ENCODE measurements around the gene PLPPR1.

The PLPPR1 gene

DNA sequence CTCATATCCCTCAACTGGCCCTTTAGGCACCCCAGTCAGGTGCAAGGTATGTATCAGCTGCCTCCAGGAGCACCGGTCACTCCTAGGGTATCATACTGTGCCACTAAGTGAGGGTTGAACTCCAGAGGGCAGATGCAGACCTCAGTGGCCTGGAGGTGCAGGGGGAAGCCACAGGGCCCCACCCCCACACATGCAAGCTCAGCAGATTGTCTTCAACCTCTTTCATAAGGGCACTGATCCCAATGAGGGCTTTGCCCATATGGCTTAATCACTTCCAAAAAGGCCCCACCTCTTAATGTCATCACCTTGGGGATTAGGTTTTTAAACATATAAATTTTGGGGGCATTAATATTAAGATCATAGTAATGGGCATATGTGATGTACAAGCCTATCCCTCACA lies 328.1 kb downstream of the PLPPR1 start:
- no peaks in the 10 kb centered on the region for H3K9me3 ChIP-seq (ENCODE audit: insufficient read depth, low read length)
- no peaks in the 10 kb centered on the region for H3K79me2 ChIP-seq (ENCODE audit: insufficient read depth, low read length)
- TF ChIP-seq CTCF (IDR thresholded peaks at IDR 0.05; ENCODE audit: insufficient read depth, low read length, poor library complexity, severe bottlenecking), result no peak
- TF ChIP-seq EZH2phosphoT487 (conservative IDR thresholded peaks at IDR 0.05; ENCODE audit: low read length), result no peak
- H2AFZ ChIP-seq (ENCODE audit: low read depth, low read length, severe bottlenecking), result no peak overlapping the region
- no peak overlapping the region for H3K4me3 ChIP-seq (ENCODE audit: insufficient read depth, low read length, poor library complexity, severe bottlenecking)
- no peak overlapping the region for H3K4me2 ChIP-seq (ENCODE audit: low read depth, low read length, poor library complexity, severe bottlenecking)
- H3K9me2 ChIP-seq (replicated peaks; ENCODE audit: insufficient read depth, low read length), result no peaks in the 10 kb centered on the region
- no peaks in the 10 kb centered on the region for H3K27me3 ChIP-seq (ENCODE audit: low read length)
- H3K36me3 ChIP-seq (ENCODE audit: low read length), result no peaks in the 10 kb centered on the region
- H3K27ac ChIP-seq (ENCODE audit: low read depth, low read length), result no peak overlapping the region
- no peak overlapping the region for H3K9ac ChIP-seq (ENCODE audit: low read length)
- no peaks in the 10 kb centered on the region for H4K20me1 ChIP-seq (ENCODE audit: low read depth, low read length)
- no peaks in the 10 kb centered on the region for H3F3A ChIP-seq (ENCODE audit: insufficient read depth)

- Histone ChIP-seq H3K4me3 (ENCODE audit: insufficient read depth, low read length, poor library complexity, severe bottlenecking) (no peak overlapping the region), H3K27ac (ENCODE audit: low read depth, low read length) (no peak overlapping the region), H3K9me3 (ENCODE audit: insufficient read depth, low read length) (no peaks in the 10 kb centered on the region), H3K9me2 (replicated peaks; ENCODE audit: insufficient read depth, low read length) (no peaks in the 10 kb centered on the region), H3K9ac (ENCODE audit: low read length) (no peak overlapping the region), H3K27me3 (ENCODE audit: low read length) (no peaks in the 10 kb centered on the region), H3F3A (ENCODE audit: insufficient read depth) (no peaks in the 10 kb centered on the region), H3K4me2 (ENCODE audit: low read depth, low read length, poor library complexity, severe bottlenecking) (no peak overlapping the region), H4K20me1 (ENCODE audit: low read depth, low read length) (no peaks in the 10 kb centered on the region), H2AFZ (ENCODE audit: low read depth, low read length, severe bottlenecking) (no peak overlapping the region), H3K79me2 (ENCODE audit: insufficient read depth, low read length) (no peaks in the 10 kb centered on the region), H3K36me3 (ENCODE audit: low read length) (no peaks in the 10 kb centered on the region)
- TF ChIP-seq CTCF (IDR thresholded peaks at IDR 0.05; ENCODE audit: insufficient read depth, low read length, poor library complexity, severe bottlenecking) (no peak), EZH2phosphoT487 (conservative IDR thresholded peaks at IDR 0.05; ENCODE audit: low read length) (no peak)
These were observed 331.2 kb downstream of the PLPPR1 start for GRCh38 chr9:101359679-101360078.

DNA sequence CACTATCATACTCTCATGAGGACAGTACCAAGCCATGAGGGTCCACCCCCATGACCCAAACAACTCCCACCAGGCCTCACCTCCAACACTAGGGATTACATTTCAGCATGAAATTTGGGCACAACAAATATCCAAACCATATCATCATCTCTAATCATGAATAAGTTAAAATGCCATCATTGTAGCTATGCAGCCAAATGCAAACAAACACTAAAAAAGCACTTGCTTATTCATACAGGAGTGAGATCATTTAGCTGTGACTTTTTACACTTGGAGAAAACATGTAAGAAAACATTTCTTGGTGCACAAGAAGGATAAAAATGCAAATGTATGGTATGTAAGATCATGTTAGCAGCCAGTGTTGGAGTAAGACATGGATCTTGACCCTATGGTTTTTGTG lies 332.1 kb downstream of the PLPPR1 start:
- no peaks in the 10 kb centered on the region for H4K20me1 ChIP-seq (ENCODE audit: low read depth, low read length)
- H3F3A ChIP-seq (ENCODE audit: insufficient read depth), result no peaks in the 10 kb centered on the region
- H3K9me2 ChIP-seq (replicated peaks; ENCODE audit: insufficient read depth, low read length), result no peaks in the 10 kb centered on the region
- no peak overlapping the region for H3K4me2 ChIP-seq (ENCODE audit: low read depth, low read length, poor library complexity, severe bottlenecking)
- H3K79me2 ChIP-seq (ENCODE audit: insufficient read depth, low read length), result no peaks in the 10 kb centered on the region
- H2AFZ ChIP-seq (ENCODE audit: low read depth, low read length, severe bottlenecking), result no peak overlapping the region
- no peak overlapping the region for H3K27ac ChIP-seq (ENCODE audit: low read depth, low read length)
- no peaks in the 10 kb centered on the region for H3K36me3 ChIP-seq (ENCODE audit: low read length)
- TF ChIP-seq CTCF (IDR thresholded peaks at IDR 0.05; ENCODE audit: insufficient read depth, low read length, poor library complexity, severe bottlenecking), result no peak
- no peak for TF ChIP-seq EZH2phosphoT487 (conservative IDR thresholded peaks at IDR 0.05; ENCODE audit: low read length)
- H3K27me3 ChIP-seq (ENCODE audit: low read length), result no peaks in the 10 kb centered on the region
- no peak overlapping the region for H3K4me3 ChIP-seq (ENCODE audit: insufficient read depth, low read length, poor library complexity, severe bottlenecking)
- H3K9me3 ChIP-seq (ENCODE audit: insufficient read depth, low read length), result no peaks in the 10 kb centered on the region
- no peak overlapping the region for H3K9ac ChIP-seq (ENCODE audit: low read length)

- Histone ChIP-seq H3F3A (ENCODE audit: insufficient read depth) (no peaks in the 10 kb centered on the region), H4K20me1 (ENCODE audit: low read depth, low read length) (no peaks in the 10 kb centered on the region), H3K4me3 (ENCODE audit: insufficient read depth, low read length, poor library complexity, severe bottlenecking) (no peak overlapping the region), H3K36me3 (ENCODE audit: low read length) (no peaks in the 10 kb centered on the region), H3K9me2 (replicated peaks; ENCODE audit: insufficient read depth, low read length) (no peaks in the 10 kb centered on the region), H2AFZ (ENCODE audit: low read depth, low read length, severe bottlenecking) (no peak overlapping the region), H3K27ac (ENCODE audit: low read depth, low read length) (no peak overlapping the region), H3K9ac (ENCODE audit: low read length) (no peak overlapping the region), H3K9me3 (ENCODE audit: insufficient read depth, low read length) (no peaks in the 10 kb centered on the region), H3K79me2 (ENCODE audit: insufficient read depth, low read length) (no peaks in the 10 kb centered on the region), H3K4me2 (ENCODE audit: low read depth, low read length, poor library complexity, severe bottlenecking) (no peak overlapping the region), H3K27me3 (ENCODE audit: low read length) (no peaks in the 10 kb centered on the region)
- TF ChIP-seq EZH2phosphoT487 (conservative IDR thresholded peaks at IDR 0.05; ENCODE audit: low read length) (no peak), CTCF (IDR thresholded peaks at IDR 0.05; ENCODE audit: insufficient read depth, low read length, poor library complexity, severe bottlenecking) (no peak)
These were observed 333.9 kb downstream of the PLPPR1 start for GRCh38 chr9:101362450-101362849.

Data from SU-DHL-6 (cell line).